Measurements from ENCODE around the gene TBX6.
A peak's percentile ranks its signal among the peaks of the same experiment; 100 is the strongest.

DNA sequence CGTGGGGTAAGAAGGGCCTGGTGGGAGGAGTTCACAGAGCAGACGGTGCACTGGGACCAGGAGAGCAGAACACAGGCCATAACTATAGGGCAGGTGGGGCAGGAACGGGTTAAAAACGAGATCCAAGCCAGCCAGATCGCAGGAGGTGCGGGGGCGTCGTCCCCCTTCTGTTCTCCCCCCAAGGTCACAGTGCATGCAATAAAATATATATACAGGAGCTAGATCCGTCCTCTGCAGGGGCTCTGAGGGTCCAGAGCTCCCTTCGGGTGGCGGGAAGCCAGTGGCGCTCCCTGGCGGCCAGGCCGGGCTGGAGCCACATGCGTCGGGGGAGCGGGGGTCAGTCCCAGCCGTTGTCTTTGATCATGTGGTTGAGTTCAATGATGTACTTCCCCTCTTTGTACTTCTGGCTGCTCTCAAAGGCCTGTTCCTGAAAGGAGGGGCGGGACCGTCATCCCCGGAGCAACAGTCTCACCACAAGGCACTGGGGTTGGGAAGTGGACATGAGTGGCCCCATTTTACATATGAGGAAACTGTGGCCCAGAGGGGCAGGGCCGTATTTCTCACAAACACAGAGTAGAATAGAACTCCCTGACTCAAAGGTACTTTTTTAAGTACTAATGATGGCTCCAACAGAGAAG lies 768 bp upstream of the TBX6 start:
- TF ChIP-seq CTCF (IDR thresholded peaks at IDR 0.05; ENCODE audit: low read length), result peak; percentile 93
- no peak for TF ChIP-seq EZH2 (IDR thresholded peaks at IDR 0.05; ENCODE audit: borderline replicate concordance, low read length)
